HG03159 (cell line): ENCODE results near the gene BCAR3.
A peak's percentile ranks its signal among the peaks of the same experiment; 100 is the strongest.
"Not testable (repeated sequence)": the region's sequence is repeated elsewhere in the genome, so short reads cannot be mapped to it uniquely, and the experiment has no call there.

Source experiments
- ATAC-seq: cut with Tn5 transposase; IDR thresholded peaks from one replicate; pipeline ENCODE4 v1.9.1; 2021; ENCODE audit warnings: mild to moderate bottlenecking, moderate library complexity; ENCODE audit not compliant: unreplicated experiment

BCAR3 gene

DNA sequence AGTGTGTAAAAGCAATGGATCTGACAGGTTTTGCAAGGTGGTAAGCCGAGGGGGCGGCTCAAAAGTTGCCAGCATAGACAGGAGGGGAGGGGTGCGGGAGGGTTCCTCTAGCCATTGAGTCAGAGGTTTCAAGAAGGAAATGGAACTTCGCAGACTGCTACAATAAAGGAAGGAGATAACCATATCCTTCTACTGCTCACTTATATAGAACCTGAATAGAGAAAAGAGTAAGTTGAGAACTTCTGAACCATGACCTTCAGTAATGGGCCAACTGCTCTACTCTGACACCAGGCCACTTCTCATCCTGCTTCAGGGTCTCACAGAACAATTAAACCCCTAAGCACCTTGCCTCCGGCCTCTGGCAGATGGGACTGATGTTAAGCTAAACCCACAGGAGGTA, 26.3 kb upstream of the BCAR3 start:
- peak; percentile 77 for ATAC-seq

DNA sequence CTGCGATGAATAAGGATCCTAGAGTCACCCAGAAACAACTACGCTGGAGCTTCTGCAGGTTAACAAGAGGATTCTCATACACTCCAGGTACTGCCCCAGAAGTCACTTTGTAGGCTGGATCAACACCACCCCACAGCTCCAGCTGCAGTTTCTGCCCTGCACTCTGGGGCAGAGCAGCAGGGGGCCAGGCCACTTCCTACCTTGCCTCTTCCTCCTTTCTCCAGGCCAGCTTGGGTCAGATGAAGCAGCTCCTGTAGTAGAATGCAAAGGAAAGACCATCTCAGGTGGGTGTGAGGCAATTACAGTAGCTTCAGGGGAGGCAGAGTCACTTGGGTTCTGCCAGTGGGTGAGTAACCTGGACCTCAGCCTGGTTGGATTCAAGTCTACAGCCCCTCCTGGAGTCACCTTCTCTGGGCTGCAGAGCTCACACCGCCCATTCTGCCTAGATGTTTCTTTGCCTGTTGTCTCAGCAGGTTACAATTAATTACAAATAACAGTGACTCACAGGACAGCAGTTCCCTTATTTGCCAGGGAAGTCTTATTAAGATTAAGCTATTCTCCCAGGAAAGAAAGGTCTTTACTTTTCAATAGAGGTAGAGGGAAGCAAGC, 24.4 kb upstream of the BCAR3 start:
- ATAC-seq = no peak

DNA sequence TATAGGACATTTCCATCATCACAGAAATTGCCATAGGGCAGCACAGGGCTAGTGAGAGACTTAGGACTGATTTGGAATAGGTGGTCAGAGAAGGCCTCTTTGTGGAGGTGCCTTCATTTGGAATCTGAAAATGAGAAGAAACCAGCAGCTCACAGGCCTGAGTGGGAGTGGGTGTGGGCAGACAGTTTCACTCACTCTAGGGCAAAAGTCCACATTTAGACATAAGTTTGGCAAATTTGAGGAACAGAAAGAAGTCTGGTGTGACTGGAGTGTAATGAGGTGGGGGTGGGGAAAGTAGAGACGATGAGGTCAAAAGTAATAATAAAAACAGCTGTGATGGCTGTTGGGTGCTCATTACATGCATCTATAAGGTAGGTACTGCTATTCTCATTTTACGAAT, 22.4 kb upstream of the BCAR3 start:
- ATAC-seq = peak; percentile 57

DNA sequence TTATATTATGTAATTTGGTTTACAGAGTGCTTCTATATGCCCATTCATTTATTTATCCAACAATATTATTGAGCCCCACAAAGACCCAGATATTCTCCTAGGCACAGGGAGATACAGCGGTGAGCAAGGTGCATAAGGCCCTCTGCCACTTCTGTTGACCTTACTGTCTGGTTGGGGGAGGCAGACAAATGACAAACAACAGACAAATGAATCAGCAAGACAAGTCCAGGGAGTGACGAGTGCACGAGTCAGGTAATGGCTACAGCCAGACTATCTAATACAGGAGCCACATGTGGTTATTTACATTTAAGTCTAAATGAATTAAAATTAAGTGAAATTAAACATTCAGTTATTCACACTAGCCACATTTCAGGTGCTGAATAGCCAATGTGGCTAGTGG, 22.0 kb upstream of the BCAR3 start:
- ATAC-seq = peak; percentile 4

DNA sequence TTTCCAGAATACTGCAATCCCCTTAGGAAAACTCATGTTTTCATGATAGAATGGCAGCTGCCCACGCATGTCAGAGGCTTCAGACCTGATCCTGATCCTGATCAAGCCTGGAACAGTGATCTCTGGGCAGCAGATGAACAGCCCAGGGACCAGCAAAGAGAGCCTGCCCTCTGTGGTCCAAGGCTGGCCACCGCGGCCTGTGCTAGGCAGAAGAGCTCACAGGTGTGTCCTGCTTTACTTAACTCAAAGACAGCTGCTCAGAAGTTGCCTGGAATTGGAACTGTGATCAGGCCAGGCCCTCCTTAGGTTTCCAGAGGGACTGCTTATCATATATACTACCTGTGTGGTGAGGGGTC, 21.2 kb upstream of the BCAR3 start:
- no peak for ATAC-seq

DNA sequence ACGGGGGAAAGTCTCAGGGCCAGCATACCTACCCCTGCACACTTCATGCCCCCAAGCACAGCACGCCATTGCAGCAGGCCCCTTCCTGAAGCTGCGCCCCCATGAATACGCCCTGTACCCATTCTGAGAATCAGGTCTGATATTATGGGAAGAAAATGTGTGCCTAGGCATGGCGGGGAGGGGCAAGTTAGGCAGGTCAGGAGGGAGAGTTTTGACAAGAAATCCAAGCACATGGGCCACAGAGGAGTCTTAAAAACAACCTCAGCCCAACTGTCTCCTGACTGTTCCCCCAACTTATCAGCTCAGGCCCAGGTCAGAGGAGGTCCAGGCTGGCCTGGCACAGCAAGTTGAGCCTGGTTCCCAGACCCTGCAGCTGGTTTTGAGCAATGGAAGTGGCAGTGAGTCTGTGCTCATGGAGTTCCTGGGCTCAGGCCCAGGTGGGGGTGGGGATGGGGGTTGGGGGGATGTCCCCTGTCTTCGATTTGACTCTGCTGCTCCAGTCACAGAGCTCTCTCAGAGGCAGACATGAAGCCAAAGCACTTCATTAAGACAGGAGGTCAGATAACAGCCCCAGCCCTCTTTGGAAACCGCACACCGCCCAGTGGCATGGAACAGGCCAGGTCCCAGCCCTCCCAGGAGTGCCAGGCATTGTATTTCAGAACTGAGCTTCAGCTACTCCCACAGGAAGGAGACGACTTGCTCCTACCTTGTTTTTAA, 20.6 kb upstream of the BCAR3 start:
- no peak for ATAC-seq

DNA sequence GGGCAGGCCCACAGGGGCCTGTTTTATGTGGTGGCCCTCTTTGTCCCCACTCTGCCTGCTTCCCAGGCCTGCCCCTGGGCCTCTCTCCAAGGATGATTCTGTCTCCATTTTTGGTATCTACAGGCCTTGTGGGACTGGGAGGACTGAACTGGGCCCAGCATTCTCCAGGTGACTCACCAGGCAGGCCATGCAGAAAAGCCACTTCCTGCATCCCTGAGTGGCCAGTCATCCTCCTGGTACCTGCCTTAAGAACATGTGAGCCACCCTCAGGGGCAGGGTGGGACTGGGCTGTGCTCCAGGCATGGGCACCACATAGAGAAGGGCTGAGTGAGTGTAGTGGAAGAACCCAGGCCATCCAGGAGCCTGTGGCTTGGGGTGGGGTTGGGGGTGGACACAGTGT, 20.0 kb upstream of the BCAR3 start:
- no peak for ATAC-seq

DNA sequence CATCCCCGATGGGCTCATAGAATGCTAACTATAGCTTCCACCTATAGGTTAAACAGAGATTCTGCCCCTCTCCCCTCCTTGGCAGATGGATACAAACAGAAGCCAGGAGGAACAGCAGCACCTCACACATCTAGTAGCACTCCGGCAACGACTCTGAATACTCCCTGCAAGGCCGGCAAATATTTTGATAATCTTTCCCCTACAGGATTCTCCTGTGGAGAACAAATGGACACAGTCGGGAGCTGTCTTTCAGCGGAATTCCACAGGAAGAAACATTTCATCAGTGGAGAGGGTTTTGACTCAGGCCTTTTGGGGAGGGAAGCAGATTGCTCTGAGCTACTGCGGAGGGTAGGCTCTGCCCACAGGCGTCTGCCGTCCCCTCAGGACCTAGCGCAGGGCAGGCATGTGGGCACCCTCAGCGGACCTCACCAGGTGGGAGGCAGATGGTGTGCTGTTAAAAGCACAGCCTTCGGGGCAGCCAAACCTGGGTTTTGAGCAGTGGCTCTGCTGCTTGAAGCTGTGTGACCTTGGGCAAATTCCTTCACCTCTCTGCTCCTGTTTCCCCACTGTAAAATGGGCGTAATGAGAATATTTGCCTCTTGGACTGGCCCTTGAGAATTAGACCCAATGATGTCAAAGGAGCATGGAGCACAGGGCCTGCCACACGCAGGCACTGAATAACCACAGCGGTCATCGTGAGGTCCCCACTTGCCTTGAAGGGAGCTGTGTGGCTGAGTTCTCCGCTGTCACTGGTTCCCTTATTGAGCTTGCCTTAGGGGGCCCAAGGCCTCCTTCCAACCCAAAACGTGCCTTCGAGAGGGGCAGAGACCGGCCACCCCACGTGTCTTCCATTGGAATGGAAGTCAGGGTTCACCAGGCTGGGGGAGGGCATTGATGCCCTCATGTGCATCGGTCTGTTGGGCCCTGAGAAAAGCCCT, 19.2 kb upstream of the BCAR3 start:
- ATAC-seq = no peak

DNA sequence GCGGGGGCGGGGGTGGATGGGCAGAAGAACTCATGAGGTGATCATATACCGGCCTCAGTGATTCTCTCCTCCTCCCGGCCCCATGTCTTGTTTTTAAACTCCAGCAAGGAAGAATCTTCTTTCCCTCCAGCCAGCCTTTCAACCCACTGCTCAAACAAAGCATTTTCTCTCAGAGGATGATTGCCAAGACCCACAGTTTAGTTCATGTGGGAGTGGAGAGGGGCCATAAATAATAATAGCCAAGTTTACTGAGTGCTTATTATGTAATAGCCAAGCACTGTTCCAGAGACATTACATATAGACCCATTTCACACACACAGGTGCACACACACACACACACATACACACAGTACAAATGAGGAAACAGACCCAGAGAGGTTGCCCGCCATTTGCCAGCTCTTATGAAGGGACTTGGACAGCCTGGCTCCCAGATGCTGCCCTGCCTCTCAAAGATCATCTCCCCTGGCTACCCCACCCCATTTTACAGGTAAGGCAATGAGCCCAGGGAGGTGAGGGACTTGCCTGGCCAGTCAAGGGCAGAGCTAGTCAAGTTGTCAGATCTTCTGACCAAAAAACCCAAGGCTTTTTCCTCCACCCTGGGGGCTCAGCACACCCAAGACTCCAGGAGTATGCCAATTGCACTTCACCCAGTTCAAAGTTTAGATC, 18.0 kb upstream of the BCAR3 start:
- ATAC-seq = no peak

DNA sequence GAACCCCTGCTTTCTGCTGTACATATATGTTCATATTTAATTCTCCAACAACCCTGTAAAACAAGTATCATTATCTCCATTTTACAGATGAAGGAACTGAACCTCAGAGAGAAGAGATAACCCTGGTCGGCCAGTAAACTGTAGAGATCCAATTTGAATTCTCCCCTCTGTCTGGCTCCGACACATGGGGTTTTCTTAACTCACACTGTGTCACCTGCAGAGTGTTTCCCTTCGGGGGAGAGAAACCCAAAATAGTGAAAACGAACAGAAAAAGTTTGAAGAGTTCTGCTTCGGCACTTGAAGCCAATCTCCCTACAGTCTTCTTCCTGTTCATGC, 17.4 kb upstream of the BCAR3 start:
- no peak for ATAC-seq

DNA sequence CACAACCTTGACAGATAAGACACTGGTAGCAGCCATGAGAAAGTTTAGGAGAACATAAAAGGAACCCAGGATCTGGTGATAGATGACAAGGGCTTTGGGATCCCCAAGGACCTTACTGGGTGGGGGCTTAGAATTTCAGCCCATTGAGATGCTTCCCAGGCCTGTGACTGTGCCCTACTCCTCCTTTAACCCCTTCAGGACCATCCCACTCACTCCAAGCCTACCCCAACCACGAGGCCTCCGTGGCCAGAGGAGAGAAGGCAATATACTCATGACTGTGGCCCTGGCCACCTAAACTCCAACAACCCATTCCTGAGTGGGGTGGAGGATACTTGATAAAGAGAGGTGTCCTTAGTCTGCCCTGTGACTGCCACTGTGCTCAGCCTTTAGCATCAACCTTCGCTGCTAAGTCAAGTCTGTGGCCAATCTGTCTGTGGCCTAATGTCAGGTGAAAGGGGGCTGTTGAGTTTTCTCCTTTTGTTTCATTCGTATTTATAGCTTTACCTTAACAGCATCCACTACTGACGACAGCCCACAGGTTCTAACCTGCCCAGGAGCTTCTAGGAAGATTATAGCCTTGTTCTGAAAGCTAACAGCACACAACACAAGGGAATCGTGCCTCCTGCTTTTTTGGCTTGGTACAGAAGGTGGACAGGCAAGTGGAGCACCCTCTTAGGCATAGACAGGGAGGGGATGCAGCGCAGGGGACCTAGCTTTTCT, 16.9 kb upstream of the BCAR3 start:
- ATAC-seq = no peak

DNA sequence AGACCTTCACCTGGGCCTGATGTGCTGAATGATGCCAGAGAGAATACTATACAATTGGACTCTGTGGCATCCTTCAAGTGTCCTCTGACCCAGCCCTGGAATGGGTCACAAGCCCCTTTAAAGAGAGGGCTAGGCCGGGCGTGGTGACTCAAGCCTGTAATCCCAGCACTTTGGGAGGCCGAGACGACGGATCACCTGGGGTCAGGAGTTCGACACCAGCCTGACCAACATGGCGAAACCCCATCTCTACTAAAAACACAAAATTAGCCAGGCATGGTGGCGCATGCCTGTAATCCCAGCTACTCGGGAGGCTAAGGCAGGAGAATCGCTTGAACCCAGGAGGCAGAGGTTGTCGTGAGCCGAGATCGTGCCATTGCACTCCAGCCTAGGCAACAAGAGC, 15.9 kb upstream of the BCAR3 start:
- not testable (repeated sequence) for ATAC-seq

DNA sequence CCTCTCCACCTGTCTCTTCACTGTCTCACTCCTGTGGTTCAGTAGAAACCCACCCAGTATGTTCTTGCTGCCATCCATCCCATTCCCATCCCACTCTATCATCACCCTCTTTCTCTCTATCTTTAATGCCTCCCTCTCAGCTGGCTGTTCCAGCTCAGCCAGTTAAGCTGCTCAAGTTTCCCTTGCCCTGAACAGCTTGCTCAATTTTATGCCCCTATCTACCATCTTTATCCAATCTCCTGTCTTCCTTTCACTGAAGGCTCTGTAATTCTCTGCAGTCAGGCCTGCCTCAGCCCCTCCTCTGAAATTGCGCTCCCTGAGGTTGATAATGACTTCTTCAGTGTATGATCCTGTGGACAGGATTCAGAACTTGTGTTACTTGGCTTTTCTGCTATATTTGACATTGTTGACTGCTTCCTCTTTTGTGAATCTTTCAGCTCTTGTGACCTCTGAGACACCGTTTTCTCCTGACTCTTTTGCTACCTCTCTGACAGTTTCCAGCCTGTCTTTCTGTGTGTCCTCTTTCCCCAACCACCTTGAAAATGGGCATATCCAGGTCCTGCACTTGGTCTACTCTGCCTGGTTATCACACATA, 13.9 kb upstream of the BCAR3 start:
- peak; percentile 54 for ATAC-seq

DNA sequence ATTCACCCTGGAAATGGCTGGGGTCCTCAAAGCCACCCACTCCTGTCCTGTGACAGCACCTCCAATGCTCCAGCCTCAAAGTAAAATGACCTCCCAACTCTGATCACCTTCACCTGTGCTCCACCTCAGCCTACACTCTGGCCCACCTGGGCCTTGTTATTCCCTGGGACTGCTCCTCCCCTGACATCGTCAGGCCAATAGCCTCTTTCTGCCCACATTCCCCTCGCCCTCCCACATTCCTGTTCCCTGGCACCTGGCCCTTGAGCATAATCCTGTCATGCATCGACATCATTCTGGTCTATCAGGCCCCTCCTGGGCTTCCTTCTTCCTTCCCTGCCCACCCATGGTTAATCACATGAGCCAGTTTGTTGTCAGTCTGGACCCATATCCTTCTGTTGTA, 13.2 kb upstream of the BCAR3 start:
- no peak for ATAC-seq

DNA sequence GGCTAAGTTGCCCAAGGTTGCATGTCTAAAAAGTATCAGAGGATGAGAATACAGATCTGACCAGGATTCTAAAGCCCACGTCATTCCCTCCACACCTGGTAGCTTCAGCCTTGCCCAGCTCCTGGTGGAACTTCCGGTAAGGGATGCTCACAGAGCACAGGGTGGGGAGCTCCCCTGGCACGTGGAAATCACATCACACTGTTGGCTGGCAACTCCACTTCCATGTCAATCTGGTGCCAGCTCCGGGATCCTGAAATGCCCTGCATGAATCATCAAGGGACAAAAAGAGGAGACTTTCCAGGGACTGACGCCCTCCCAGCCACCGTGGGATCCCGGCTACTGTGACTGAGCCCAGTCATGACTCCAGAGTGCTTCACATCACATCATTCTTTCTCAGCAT, 12.4 kb upstream of the BCAR3 start:
- no peak for ATAC-seq

DNA sequence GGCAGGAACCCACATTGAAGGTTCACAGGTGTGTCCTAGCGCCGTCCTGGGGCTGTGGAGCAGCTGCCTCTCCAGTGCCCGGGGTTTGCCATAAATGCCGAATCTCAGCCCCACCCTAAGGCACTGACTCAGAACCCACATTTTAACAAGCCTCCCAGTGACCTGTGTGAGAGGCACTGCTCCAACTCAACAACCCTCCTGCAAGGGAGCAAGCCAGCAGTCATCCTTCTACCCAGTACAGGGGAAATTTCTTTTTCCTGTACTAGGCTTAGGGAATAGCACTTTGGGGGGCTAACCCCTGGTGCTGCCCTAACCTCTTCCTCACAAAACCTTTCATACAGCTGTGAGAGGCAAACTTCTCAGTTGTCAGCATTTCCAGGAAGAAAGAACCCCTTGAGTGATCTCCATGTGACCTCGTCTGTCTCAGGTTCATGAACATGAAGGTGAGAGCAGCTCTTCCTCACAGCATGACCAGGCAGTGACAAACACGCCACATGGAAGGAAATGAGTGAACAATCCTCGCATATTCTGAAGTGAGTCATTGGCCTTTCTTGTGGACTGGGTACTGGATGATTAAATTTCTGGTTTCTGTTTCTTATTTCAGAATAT, 11.4 kb upstream of the BCAR3 start:
- peak; percentile 71 for ATAC-seq

DNA sequence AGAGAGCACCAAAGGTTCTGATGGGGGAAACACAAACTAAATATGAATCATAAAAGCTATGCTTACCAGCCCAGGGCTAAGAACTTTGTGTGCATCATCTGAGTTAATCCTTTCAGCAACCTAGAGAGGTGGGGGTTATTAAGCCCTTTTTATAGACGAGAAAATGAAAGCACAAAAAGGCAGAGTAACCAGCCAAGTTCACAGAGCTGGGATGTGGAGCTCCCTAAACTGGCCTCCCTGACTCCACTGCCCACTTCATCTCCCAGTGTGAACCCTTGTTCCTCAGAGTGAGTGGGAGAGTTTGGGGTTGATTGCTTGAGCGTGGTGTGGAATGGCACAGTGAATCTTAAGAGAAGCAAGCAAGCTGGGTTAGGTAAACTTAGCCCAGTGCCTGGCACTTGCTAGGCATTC, 10.8 kb upstream of the BCAR3 start:
- ATAC-seq = no peak

DNA sequence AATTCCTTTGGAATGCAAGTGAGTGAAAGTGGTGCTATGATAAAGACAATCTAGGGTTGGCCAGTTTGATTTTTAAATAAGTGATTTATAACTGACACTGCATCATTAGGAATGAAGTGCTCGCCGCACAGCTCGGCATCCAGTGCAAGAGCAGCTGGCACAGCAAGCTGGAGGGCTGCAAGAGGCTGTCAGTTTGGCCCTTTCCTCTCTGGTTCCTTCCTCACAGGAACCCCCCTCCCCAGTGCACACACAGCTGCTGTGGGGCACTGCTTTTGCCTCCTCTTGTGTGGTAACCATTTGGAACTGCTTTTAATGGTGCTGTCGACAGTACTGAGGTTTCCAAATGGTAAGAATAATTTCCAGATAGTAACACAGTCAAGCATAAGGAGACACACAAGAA, 10.4 kb upstream of the BCAR3 start:
- no peak for ATAC-seq

DNA sequence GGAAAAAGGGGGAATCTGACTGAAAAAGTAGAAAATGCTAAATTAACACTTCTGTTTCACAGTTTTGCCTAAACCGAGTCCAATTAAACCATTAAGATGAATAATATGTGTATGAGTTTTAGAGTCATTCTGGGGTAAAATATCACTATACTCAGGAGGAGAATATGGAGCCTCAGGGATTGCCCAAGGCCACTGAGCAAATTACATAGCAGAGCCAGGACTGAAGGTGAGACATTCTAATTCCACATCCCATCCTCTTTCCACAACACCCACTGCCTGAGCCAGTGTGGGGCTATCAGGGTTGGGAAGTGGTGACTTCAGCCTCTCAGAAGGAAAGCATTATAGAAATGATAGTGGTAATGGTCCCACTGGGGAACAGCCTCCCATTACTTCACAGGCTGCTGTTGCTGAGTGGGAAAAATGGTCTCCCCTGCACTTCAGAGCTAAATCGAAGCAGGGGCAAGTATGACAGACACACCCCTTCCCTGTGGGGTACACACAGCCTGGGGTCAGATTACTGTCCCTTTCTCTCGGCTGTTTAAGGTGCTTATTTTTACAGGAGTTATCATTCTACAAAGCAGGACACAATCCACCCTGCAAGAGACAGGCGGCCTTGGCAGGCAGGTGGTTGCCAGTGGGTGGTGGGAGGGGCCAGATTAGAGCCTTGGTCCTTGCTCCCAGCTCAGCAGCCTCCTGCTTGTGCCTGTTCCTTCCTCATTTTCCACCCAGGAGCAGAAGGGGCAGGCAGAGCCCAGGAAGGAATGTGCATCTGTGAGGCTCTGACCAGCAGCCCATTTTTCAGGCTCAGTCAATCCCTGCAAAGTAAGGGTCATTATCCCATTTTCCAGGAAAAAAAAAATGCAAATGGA, 9.5 kb upstream of the BCAR3 start:
- no peak for ATAC-seq
